ENCODE measurements around the gene DLG3. TPM values are rescaled to one million over a fixed set of nuclear protein-coding genes. Genes with fewer than 3 reads are reported as not detected.

DLG3 gene
- total RNA-seq, 1 experiment from 2014 or later, result 48.4 TPM

- H3K4me1 ChIP-seq (ENCODE audit: control insufficient read depth in 1 of 2, insufficient read depth in 2 of 2, low read length in 2 of 2), result no peaks in the 10 kb centered on the region
- no peaks in the 10 kb centered on the region for H3K9me2 ChIP-seq (ENCODE audit: insufficient read depth)
- no peak for DNase-seq (ENCODE audit: low read depth, low spot score)
- no peaks in the 10 kb centered on the region for H3K79me2 ChIP-seq (ENCODE audit: insufficient read depth, low read length)
- TF ChIP-seq ATF3 (IDR thresholded peaks at IDR 0.05) (no peak), CEBPB (IDR thresholded peaks at IDR 0.05; ENCODE audit: low read depth) (no peak), ZFX (IDR thresholded peaks at IDR 0.05) (no peak), MAX (IDR thresholded peaks at IDR 0.05) (no peak), REST (IDR thresholded peaks at IDR 0.05; ENCODE audit: low read depth) (no peak), CTCF (IDR thresholded peaks at IDR 0.05 in 2 of 3, conservative IDR thresholded peaks at IDR 0.05 in 1 of 3; ENCODE audit: borderline replicate concordance in 1 of 3, insufficient read depth in 1 of 3, low read depth in 2 of 3, low read length in 2 of 3) (no peak), SIN3A (IDR thresholded peaks at IDR 0.05; ENCODE audit: low read depth) (no peak), ZBTB33 (IDR thresholded peaks at IDR 0.05; ENCODE audit: extremely low read depth, insufficient replicate concordance, low read length) (no peak), POLR2AphosphoS5 (IDR thresholded peaks at IDR 0.05; ENCODE audit: low read depth, low read length) (no peak), SRF (IDR thresholded peaks at IDR 0.05; ENCODE audit: low read depth) (no peak), EGR1 (IDR thresholded peaks at IDR 0.05; ENCODE audit: low read depth) (no peak), ZNF274 (IDR thresholded peaks at IDR 0.05; ENCODE audit: low read depth, low read length) (no peak), EZH2phosphoT487 (IDR thresholded peaks at IDR 0.05; ENCODE audit: borderline replicate concordance) (no peak)
- no TSS peak for BruUV-seq (replicated peaks)
- intact Hi-C loops (cut with micrococcal nuclease), result no loop called here
- H2AFZ ChIP-seq (ENCODE audit: low read depth, low read length, poor library complexity, severe bottlenecking), result no peak overlapping the region
- no peak for ATAC-seq
- H3K27ac ChIP-seq (ENCODE audit: low read depth, low read length), result no peak overlapping the region
- no peaks in the 10 kb centered on the region for H4K20me1 ChIP-seq (ENCODE audit: insufficient read depth)
- H3K27me3 ChIP-seq (ENCODE audit: insufficient read depth, low read length), result no peaks in the 10 kb centered on the region
- no peak overlapping the region for H3K9ac ChIP-seq (ENCODE audit: low read length)
- POLR2A ChIA-PET, result no interaction called here
- H3K4me2 ChIP-seq (ENCODE audit: low read length), result no peak overlapping the region
- H3K4me3 ChIP-seq (replicated peaks in 1 of 2; ENCODE audit: low read depth in 1 of 2, low read length in 2 of 2), result no peak overlapping the region
- no peaks in the 10 kb centered on the region for H3K9me3 ChIP-seq (ENCODE audit: control insufficient read depth in 1 of 2, insufficient read depth in 1 of 2, low read depth in 1 of 2, low read length in 2 of 2)
- RAD21 ChIA-PET (ENCODE audit: low non-redundant PET in 1 of 2, low total read pairs in 2 of 2, uncharacterized antibody in 2 of 2, unreplicated experiment in 2 of 2), result no interaction called here
- CTCF ChIA-PET, result no interaction called here
- H3K36me3 ChIP-seq (ENCODE audit: control insufficient read depth in 1 of 2, insufficient read depth in 2 of 2, low read length in 2 of 2), result peaks cover 4% of the 10 kb centered on the region in 2 experiments; a peak in 2 of 4 replicates
Measured at GRCh38 chrX:70410921-70411320, 33.7 kb upstream of the DLG3 start.
